BE2C (cell line): ENCODE results near the gene TENM4.

Experiments
- DNase-seq: peaks from one replicate; pipeline ENCODE4 v3.0.0-alpha.2; 2020
- H3K27me3 ChIP-seq: fragments of 250-450 bp; sonication (Bioruptor Pico); 2 replicates; pipeline ENCODE4 v1.5.1; 2020; ENCODE audit warnings: mild to moderate bottlenecking
- H3K36me3 ChIP-seq: fragments of 250-450 bp; sonication (Bioruptor Pico); 2 replicates; pipeline ENCODE4 v1.5.1; 2020; ENCODE audit warnings: mild to moderate bottlenecking
- H3K4me1 ChIP-seq: fragments of 250-450 bp; sonication (Bioruptor Pico); 2 replicates; pipeline ENCODE4 v1.5.1; 2020
- H3K4me3 ChIP-seq: 2 replicates; pipeline ENCODE4 v1.5.1; 2011; ENCODE audit warnings: low read depth, low read length
- H3K9me3 ChIP-seq: fragments of 250-450 bp; sonication (Bioruptor Pico); 2 replicates; pipeline ENCODE4 v1.5.1; 2020
- TF ChIP-seq, protein P1 (sequence below): IDR thresholded peaks from 2 replicates; pipeline ENCODE4 v1.5.1; 2012; ENCODE audit warnings: mild to moderate bottlenecking, low read depth, low read length

The TENM4 gene

DNA sequence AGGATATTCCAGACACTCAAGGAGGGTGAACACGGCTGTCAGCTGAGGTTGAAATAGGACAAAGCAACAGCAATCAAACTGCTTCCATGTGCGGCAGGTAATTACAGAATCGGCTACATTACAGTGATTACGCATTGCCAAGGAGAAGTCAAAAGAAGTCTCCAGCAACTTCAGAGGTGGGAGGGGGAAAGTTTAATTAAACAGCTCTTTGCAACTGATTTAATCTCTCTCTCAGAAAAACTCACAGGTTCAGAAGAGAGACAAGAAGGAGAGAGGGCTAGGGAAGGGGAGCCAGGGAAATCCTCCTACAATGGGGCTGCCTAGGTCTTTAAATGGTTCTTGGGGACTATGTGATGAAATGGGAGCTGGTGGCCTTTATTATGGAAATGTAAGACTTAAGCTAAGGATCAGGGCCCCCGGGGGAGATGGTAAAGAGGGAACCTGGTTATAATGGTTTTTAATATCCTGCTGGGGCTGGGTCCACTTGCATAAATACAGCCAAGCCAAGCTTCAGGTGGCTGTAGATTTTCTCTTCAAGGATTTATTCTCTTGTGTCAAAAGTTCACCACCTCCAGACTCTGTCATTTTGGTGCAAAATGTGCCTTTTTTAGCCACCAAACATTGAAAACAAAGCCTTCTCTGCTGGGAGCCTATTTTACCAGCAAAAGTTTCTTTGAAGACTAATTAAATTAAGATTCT is 511.5 kb downstream of the TENM4 start:
- peaks cover 3% of the 10 kb centered on the region for H3K36me3 ChIP-seq
- no peaks in the 10 kb centered on the region for H3K9me3 ChIP-seq
- TF ChIP-seq, protein P1, sequence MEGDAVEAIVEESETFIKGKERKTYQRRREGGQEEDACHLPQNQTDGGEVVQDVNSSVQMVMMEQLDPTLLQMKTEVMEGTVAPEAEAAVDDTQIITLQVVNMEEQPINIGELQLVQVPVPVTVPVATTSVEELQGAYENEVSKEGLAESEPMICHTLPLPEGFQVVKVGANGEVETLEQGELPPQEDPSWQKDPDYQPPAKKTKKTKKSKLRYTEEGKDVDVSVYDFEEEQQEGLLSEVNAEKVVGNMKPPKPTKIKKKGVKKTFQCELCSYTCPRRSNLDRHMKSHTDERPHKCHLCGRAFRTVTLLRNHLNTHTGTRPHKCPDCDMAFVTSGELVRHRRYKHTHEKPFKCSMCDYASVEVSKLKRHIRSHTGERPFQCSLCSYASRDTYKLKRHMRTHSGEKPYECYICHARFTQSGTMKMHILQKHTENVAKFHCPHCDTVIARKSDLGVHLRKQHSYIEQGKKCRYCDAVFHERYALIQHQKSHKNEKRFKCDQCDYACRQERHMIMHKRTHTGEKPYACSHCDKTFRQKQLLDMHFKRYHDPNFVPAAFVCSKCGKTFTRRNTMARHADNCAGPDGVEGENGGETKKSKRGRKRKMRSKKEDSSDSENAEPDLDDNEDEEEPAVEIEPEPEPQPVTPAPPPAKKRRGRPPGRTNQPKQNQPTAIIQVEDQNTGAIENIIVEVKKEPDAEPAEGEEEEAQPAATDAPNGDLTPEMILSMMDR: no peak
- H3K4me3 ChIP-seq: no peak overlapping the region
- peaks cover 17% of the 10 kb centered on the region for H3K4me1 ChIP-seq
- H3K27me3 ChIP-seq: no peaks in the 10 kb centered on the region
- no peak for DNase-seq

DNA sequence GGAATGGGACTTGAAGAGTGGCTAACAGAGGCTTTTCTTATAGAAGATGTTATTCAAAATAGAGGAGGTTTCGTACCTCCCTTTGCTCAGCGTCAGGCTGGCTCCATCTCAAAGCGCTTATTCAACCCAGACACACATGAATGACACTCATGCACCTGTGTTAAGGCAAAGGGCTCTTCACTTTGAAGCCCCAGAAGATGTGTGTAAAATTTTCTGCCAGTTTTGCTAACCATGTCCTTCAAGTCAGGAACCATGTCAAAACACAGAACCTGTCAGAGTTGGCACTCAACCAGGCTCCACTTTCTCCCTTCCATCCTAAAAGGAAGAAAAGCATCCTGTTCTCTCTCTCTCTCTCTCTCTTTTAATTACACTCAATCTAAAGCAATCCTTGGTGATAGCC is 513.3 kb downstream of the TENM4 start:
- peaks cover 12% of the 10 kb centered on the region for H3K36me3 ChIP-seq
- peaks cover 17% of the 10 kb centered on the region for H3K4me1 ChIP-seq
- TF ChIP-seq, protein P1: no peak
- H3K4me3 ChIP-seq: no peak overlapping the region
- H3K27me3 ChIP-seq: no peaks in the 10 kb centered on the region
- DNase-seq: no peak
- H3K9me3 ChIP-seq: no peaks in the 10 kb centered on the region

DNA sequence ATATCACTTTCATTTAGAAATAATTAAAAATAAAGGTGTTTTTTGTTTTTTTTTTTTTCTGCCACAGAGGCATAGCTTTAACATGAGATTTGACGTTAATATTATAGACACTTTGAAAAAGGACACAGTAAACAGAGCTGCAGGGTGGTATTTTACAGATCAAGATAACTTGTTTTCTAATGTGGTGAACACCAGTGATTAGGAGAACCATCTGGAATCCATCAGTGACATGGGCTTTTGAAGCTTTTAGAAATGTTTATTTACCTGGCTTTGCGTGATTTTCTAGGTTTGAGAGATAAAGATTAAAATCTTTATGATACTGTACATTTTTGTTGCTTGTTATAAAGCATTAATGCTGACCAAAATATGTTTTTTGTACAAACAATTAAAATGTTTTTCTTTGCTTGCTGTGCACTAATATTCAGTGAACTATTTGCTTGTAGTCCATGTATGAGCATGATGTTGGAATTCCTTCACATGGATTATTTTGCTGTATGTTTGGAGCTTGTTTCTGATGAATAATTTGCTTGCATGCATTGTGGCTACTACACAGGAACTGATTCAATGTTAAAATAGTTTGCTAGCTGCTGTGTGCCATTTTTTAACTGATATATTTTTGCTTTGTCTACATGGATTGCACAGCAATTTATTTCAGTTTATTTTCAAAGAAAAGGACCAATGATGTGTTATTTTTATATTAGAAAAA is 514.0 kb downstream of the TENM4 start:
- no peak overlapping the region for H3K4me3 ChIP-seq
- H3K4me1 ChIP-seq: peaks cover 24% of the 10 kb centered on the region
- TF ChIP-seq, protein P1: no peak
- H3K27me3 ChIP-seq: no peaks in the 10 kb centered on the region
- no peaks in the 10 kb centered on the region for H3K9me3 ChIP-seq
- no peak for DNase-seq
- peaks cover 14% of the 10 kb centered on the region for H3K36me3 ChIP-seq

DNA sequence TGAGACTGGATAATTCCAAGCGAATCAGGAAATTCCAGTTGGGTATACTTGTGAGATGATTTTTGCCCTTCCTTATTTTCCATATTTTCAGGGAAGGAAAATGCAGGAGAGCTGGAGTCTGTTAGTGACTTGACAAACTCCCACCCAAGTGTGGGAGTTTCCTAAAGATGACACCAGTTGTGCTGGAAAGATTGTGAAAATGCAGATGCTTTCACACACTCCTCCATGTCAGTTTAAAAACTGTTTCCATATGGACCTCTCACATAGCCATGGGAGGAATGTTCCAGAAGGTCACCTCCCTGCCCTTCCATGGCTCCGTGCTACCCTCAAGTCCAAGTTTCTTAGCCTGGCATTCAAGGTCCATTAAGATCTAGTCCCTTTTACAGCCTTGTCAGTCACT is 515.4 kb downstream of the TENM4 start:
- Histone ChIP-seq H3K9me3 (no peaks in the 10 kb centered on the region), H3K36me3 (peaks cover 14% of the 10 kb centered on the region), H3K4me1 (peaks cover 38% of the 10 kb centered on the region), H3K27me3 (no peaks in the 10 kb centered on the region), H3K4me3 (no peak overlapping the region)
- TF ChIP-seq, protein P1: no peak
- DNase-seq: no peak

DNA sequence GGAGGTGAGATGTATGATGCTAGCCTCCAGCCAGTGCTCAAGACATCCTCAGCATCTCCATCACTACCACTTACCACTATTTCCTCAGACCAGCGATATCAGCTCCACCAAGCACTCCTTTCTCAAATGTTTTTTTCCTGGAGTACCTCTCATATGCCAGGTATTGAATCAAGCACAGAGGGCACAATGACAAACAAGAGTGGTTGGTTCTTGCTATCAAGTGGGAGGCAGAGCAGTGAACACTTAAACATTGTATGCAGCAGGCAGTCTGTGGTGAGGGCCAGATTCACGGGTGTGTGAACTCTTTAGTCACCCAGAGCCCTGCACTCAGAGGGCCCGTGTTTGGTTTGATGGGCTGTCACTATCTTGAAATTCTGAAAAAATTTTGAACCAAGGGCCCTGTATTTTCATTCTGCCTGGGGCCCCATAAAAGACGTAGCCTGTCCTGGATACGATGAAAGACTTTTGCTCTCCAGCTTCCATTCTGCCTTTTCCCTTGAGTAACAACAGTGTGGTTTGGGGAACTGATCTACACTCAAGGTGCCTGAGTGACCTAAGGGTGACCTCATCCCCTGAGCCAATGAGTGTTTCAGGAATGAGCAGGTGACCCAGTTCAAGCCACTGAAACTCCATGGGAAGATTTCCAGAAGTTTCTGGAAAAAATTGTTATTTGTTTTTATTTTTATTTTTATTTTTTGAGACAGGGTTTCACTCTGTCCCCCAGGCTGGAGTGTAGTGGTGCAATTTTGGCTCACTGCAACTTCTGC is 517.8 kb downstream of the TENM4 start:
- Histone ChIP-seq H3K4me1 (peaks cover 26% of the 10 kb centered on the region), H3K36me3 (peaks cover 14% of the 10 kb centered on the region), H3K27me3 (no peaks in the 10 kb centered on the region), H3K9me3 (no peaks in the 10 kb centered on the region), H3K4me3 (no peak overlapping the region)
- DNase-seq: no peak
- TF ChIP-seq, protein P1: no peak

DNA sequence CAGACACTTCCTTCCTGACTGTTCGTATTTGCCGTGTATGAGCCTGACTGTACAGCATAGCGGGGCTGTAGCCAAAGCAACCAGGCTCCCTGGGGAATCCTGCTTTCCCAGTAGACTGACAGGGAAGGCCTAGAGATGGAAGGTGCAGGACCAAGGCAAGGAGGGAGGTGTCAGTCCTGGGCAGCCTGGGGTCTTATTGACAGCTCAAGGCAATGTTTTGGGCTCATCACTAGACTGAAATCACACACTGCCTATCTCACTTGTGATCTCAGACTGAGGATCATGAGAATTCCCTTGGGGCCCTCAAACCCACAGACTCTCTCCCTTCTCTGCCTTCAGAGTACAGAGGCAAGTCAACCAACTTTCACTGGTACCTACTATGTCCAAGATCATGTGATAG is 519.3 kb downstream of the TENM4 start:
- Histone ChIP-seq H3K9me3 (no peaks in the 10 kb centered on the region), H3K27me3 (no peaks in the 10 kb centered on the region), H3K36me3 (peaks cover 14% of the 10 kb centered on the region), H3K4me1 (peaks cover 21% of the 10 kb centered on the region), H3K4me3 (no peak overlapping the region)
- peak; percentile 73 for DNase-seq
- TF ChIP-seq, protein P1: no peak
